ENCODE measurements around the gene REEP2. TPM values are rescaled to one million over a fixed set of nuclear protein-coding genes. Genes with fewer than 3 reads are reported as not detected.

Gene REEP2
- 88.3 TPM for total RNA-seq

GRCh38 chr5:138438724-138439476 lies at the start of gene REEP2:
TSS of gene REEP2 (plus strand) at chr5:138439057. CDS start at chr5:138439209, 152 bp downstream.

GRCh38 chr5:138465261-138466124 lies 26.6 kb downstream of the REEP2 start, which contains the start of gene EGR1:
TSS of gene EGR1 (plus strand) at chr5:138465479. CDS start at chr5:138465762, 283 bp downstream.

Small RNA genes lying within 50 kb of the gene (small RNA-seq; reads per million reads assigned to genes)
- gene AC113403.1 (ENCODE audit: low replicate concordance): not detected

Other genes with a start within 250 kb of the REEP2 start
- 36.3 TPM for gene CDC23, start 225.7 kb upstream of the REEP2 start, total RNA-seq
- not detected for gene GFRA3, start 164.4 kb upstream of the REEP2 start, total RNA-seq
- 2.2 TPM for gene CDC25C, start 107.3 kb upstream of the REEP2 start, total RNA-seq
- 25.7 TPM for gene FAM53C, start 100.8 kb upstream of the REEP2 start, total RNA-seq
- gene KDM3B, start 86.4 kb upstream of the REEP2 start, total RNA-seq: 105 TPM
- 0.94 TPM for gene EGR1, start 26.4 kb downstream of the REEP2 start, total RNA-seq
- gene ETF1, start 104.2 kb downstream of the REEP2 start, total RNA-seq: 60.4 TPM
- gene HSPA9, start 136.3 kb downstream of the REEP2 start, total RNA-seq: 184 TPM